GM12891 (cell line): ENCODE data around the gene FAM163B.

Source experiments
- POLR2A ChIP-seq: IDR thresholded peaks from 2 replicates; pipeline ENCODE4 v1.6.1; 2011; ENCODE audit warnings: low read depth, low read length, control low read depth
- TAF1 ChIP-seq: IDR thresholded peaks from 2 replicates; pipeline ENCODE4 v1.6.1; 2011; ENCODE audit warnings: low read depth, low read length, control low read depth

DNA sequence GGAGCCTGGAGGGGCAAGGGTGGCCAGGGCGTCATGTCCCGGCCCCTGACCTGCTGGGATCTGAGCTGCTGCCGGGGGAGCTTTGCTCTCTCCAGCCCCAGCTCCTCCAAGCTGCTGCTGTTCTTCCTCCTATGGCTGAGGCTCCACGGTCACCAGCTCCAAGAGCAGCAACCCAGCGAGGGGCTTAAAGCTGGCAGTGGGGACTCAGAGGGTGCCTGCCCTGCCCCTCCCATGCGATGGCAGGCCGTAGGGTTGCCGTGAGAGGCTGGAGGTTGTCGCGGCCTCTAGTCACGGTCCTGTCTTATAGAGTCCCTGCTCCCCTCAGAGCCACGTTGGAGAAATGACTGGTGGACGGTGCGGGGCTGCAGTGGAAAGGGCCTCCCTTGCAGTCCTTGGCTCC is 46.5 kb upstream of the FAM163B start:
- no peak for TF ChIP-seq POLR2A
- TF ChIP-seq TAF1 = no peak
